ENCODE results near the gene RPL12.

Gene RPL12

GRCh38 chr9:127450830-127451607, at the start of gene RPL12, which contains the start of gene LRSAM1:
Gene RPL12, minus strand, starts transcription at chr9:127451406. Its CDS starts 89 bp downstream, at chr9:127451317.
Gene LRSAM1, plus strand, starts transcription at chr9:127451510. Its CDS starts 3,018 bp downstream, at chr9:127454528.
- DNase-seq = peak; percentile 99

- no peak for DNase-seq
These were observed 49.7 kb upstream of the RPL12 start for GRCh38 chr9:127500862-127501261.

GRCh38 chr9:127500399-127500798, 49.2 kb upstream of the RPL12 start:
- DNase-seq = no peak

GRCh38 chr9:127498298-127498697, 47.1 kb upstream of the RPL12 start:
- no peak for DNase-seq

GRCh38 chr9:127497656-127498290, 46.6 kb upstream of the RPL12 start:
- no peak for DNase-seq

GRCh38 chr9:127496974-127497373, 45.8 kb upstream of the RPL12 start:
- DNase-seq = no peak

- no peak for DNase-seq
These were observed 44.8 kb upstream of the RPL12 start for GRCh38 chr9:127495884-127496555.

GRCh38 chr9:127494304-127494702, 43.1 kb upstream of the RPL12 start:
- no peak for DNase-seq

GRCh38 chr9:127493592-127494303, 42.5 kb upstream of the RPL12 start:
- DNase-seq = no peak

- no peak for DNase-seq
These were observed 41.4 kb upstream of the RPL12 start for GRCh38 chr9:127492616-127493015.

- DNase-seq = no peak
These were observed 40.3 kb upstream of the RPL12 start for GRCh38 chr9:127491516-127491915.

GRCh38 chr9:127490535-127491230, 39.5 kb upstream of the RPL12 start:
- no peak for DNase-seq

GRCh38 chr9:127489471-127490115, 38.4 kb upstream of the RPL12 start:
- no peak for DNase-seq

- DNase-seq = no peak
These were observed 37.7 kb upstream of the RPL12 start for GRCh38 chr9:127488946-127489345.

GRCh38 chr9:127485995-127486394, 34.8 kb upstream of the RPL12 start:
- DNase-seq = no peak

GRCh38 chr9:127482662-127483061, 31.5 kb upstream of the RPL12 start:
- no peak for DNase-seq

GRCh38 chr9:127479507-127480081, 28.4 kb upstream of the RPL12 start:
- no peak for DNase-seq

- no peak for DNase-seq
These were observed 23.4 kb upstream of the RPL12 start for GRCh38 chr9:127474592-127474991.

- no peak for DNase-seq
These were observed 22.7 kb upstream of the RPL12 start for GRCh38 chr9:127473932-127474331.

- DNase-seq = no peak
These were observed 22.3 kb upstream of the RPL12 start for GRCh38 chr9:127473501-127473900.

- DNase-seq = no peak
These were observed 19.5 kb upstream of the RPL12 start for GRCh38 chr9:127470662-127471061.

GRCh38 chr9:127467621-127468020, 16.4 kb upstream of the RPL12 start:
- no peak for DNase-seq
